Measurements from ENCODE around the gene CDH4. TPM values are rescaled to one million over a fixed set of nuclear protein-coding genes. Genes with fewer than 3 reads are reported as not detected.

Gene CDH4
- total RNA-seq, 1 experiment from 2014 or later, result not detected

GRCh38 chr20:61434341-61434781, 182.3 kb downstream of the CDH4 start:
- no peak overlapping the region for H2AFZ ChIP-seq (ENCODE audit: low read length)
- no peak overlapping the region for H3K27ac ChIP-seq (ENCODE audit: low read length)
- no peak overlapping the region for H3K4me2 ChIP-seq (ENCODE audit: low read depth, low read length, poor library complexity, severe bottlenecking)
- no peaks in the 10 kb centered on the region for H3K9me3 ChIP-seq (ENCODE audit: low read length)
- no peaks in the 10 kb centered on the region for H3K27me3 ChIP-seq (ENCODE audit: low read length)
- H4K20me1 ChIP-seq (ENCODE audit: insufficient read depth, low read depth, low read length), result no peaks in the 10 kb centered on the region
- no peaks in the 10 kb centered on the region for H3K79me2 ChIP-seq (ENCODE audit: low read length)
- no peak overlapping the region for H3K4me3 ChIP-seq (ENCODE audit: low read length)
- H3K36me3 ChIP-seq (ENCODE audit: insufficient read depth, low read length), result no peaks in the 10 kb centered on the region
- H3K9ac ChIP-seq (ENCODE audit: low read length), result no peak overlapping the region
- H3K9me2 ChIP-seq (replicated peaks; ENCODE audit: insufficient read depth, low read length), result no peaks in the 10 kb centered on the region
- DNase-seq, result no peak
- H3K4me1 ChIP-seq (ENCODE audit: low read length), result no peaks in the 10 kb centered on the region

- H2AFZ ChIP-seq (ENCODE audit: low read length), result no peak overlapping the region
- H3K9ac ChIP-seq (ENCODE audit: low read length), result no peak overlapping the region
- no peaks in the 10 kb centered on the region for H4K20me1 ChIP-seq (ENCODE audit: insufficient read depth, low read depth, low read length)
- H3K79me2 ChIP-seq (ENCODE audit: low read length), result no peaks in the 10 kb centered on the region
- no peaks in the 10 kb centered on the region for H3K9me3 ChIP-seq (ENCODE audit: low read length)
- no peak overlapping the region for H3K4me2 ChIP-seq (ENCODE audit: low read depth, low read length, poor library complexity, severe bottlenecking)
- H3K4me3 ChIP-seq (ENCODE audit: low read length), result no peak overlapping the region
- no peaks in the 10 kb centered on the region for H3K9me2 ChIP-seq (replicated peaks; ENCODE audit: insufficient read depth, low read length)
- H3K27ac ChIP-seq (ENCODE audit: low read length), result no peak overlapping the region
- no peaks in the 10 kb centered on the region for H3K27me3 ChIP-seq (ENCODE audit: low read length)
- DNase-seq, result no peak
- no peaks in the 10 kb centered on the region for H3K36me3 ChIP-seq (ENCODE audit: insufficient read depth, low read length)
- H3K4me1 ChIP-seq (ENCODE audit: low read length), result no peaks in the 10 kb centered on the region
Observed at GRCh38 chr20:61435184-61435822, 183.2 kb downstream of the CDH4 start.

- no peak overlapping the region for H3K9ac ChIP-seq (ENCODE audit: low read length)
- H3K4me1 ChIP-seq (ENCODE audit: low read length), result no peaks in the 10 kb centered on the region
- no peaks in the 10 kb centered on the region for H4K20me1 ChIP-seq (ENCODE audit: insufficient read depth, low read depth, low read length)
- H3K36me3 ChIP-seq (ENCODE audit: insufficient read depth, low read length), result no peaks in the 10 kb centered on the region
- no peak overlapping the region for H3K4me3 ChIP-seq (ENCODE audit: low read length)
- no peaks in the 10 kb centered on the region for H3K79me2 ChIP-seq (ENCODE audit: low read length)
- no peaks in the 10 kb centered on the region for H3K9me3 ChIP-seq (ENCODE audit: low read length)
- H3K27me3 ChIP-seq (ENCODE audit: low read length), result no peaks in the 10 kb centered on the region
- no peak for DNase-seq
- H3K4me2 ChIP-seq (ENCODE audit: low read depth, low read length, poor library complexity, severe bottlenecking), result no peak overlapping the region
- no peak overlapping the region for H2AFZ ChIP-seq (ENCODE audit: low read length)
- no peaks in the 10 kb centered on the region for H3K9me2 ChIP-seq (replicated peaks; ENCODE audit: insufficient read depth, low read length)
- H3K27ac ChIP-seq (ENCODE audit: low read length), result no peak overlapping the region
Observed at GRCh38 chr20:61435823-61436220, 183.8 kb downstream of the CDH4 start.

- Histone ChIP-seq H3K9me2 (replicated peaks; ENCODE audit: insufficient read depth, low read length) (no peaks in the 10 kb centered on the region), H3K27me3 (ENCODE audit: low read length) (no peaks in the 10 kb centered on the region), H2AFZ (ENCODE audit: low read length) (no peak overlapping the region), H3K9ac (ENCODE audit: low read length) (no peak overlapping the region), H3K27ac (ENCODE audit: low read length) (no peak overlapping the region), H3K36me3 (ENCODE audit: insufficient read depth, low read length) (no peaks in the 10 kb centered on the region), H3K4me2 (ENCODE audit: low read depth, low read length, poor library complexity, severe bottlenecking) (no peak overlapping the region), H3K4me3 (ENCODE audit: low read length) (no peak overlapping the region), H3K79me2 (ENCODE audit: low read length) (no peaks in the 10 kb centered on the region), H4K20me1 (ENCODE audit: insufficient read depth, low read depth, low read length) (no peaks in the 10 kb centered on the region), H3K4me1 (ENCODE audit: low read length) (no peaks in the 10 kb centered on the region), H3K9me3 (ENCODE audit: low read length) (no peaks in the 10 kb centered on the region)
- no peak for DNase-seq
Observed at GRCh38 chr20:61436283-61436666, 184.2 kb downstream of the CDH4 start.

- H3K79me2 ChIP-seq (ENCODE audit: low read length), result no peaks in the 10 kb centered on the region
- no peaks in the 10 kb centered on the region for H3K4me1 ChIP-seq (ENCODE audit: low read length)
- no peak overlapping the region for H3K4me3 ChIP-seq (ENCODE audit: low read length)
- no peak overlapping the region for H3K4me2 ChIP-seq (ENCODE audit: low read depth, low read length, poor library complexity, severe bottlenecking)
- H3K27ac ChIP-seq (ENCODE audit: low read length), result no peak overlapping the region
- H4K20me1 ChIP-seq (ENCODE audit: insufficient read depth, low read depth, low read length), result no peaks in the 10 kb centered on the region
- no peaks in the 10 kb centered on the region for H3K9me2 ChIP-seq (replicated peaks; ENCODE audit: insufficient read depth, low read length)
- H3K9me3 ChIP-seq (ENCODE audit: low read length), result no peaks in the 10 kb centered on the region
- DNase-seq, result no peak
- no peaks in the 10 kb centered on the region for H3K27me3 ChIP-seq (ENCODE audit: low read length)
- no peaks in the 10 kb centered on the region for H3K36me3 ChIP-seq (ENCODE audit: insufficient read depth, low read length)
- no peak overlapping the region for H2AFZ ChIP-seq (ENCODE audit: low read length)
- no peak overlapping the region for H3K9ac ChIP-seq (ENCODE audit: low read length)
Observed at GRCh38 chr20:61436667-61437279, 184.7 kb downstream of the CDH4 start.

GRCh38 chr20:61437280-61438206, 185.5 kb downstream of the CDH4 start:
- DNase-seq, result no peak
- Histone ChIP-seq H3K36me3 (ENCODE audit: insufficient read depth, low read length) (no peaks in the 10 kb centered on the region), H3K4me1 (ENCODE audit: low read length) (no peaks in the 10 kb centered on the region), H3K27me3 (ENCODE audit: low read length) (no peaks in the 10 kb centered on the region), H3K9me3 (ENCODE audit: low read length) (no peaks in the 10 kb centered on the region), H3K9ac (ENCODE audit: low read length) (no peak overlapping the region), H3K27ac (ENCODE audit: low read length) (no peak overlapping the region), H3K79me2 (ENCODE audit: low read length) (no peaks in the 10 kb centered on the region), H2AFZ (ENCODE audit: low read length) (no peak overlapping the region), H4K20me1 (ENCODE audit: insufficient read depth, low read depth, low read length) (no peaks in the 10 kb centered on the region), H3K4me3 (ENCODE audit: low read length) (no peak overlapping the region), H3K9me2 (replicated peaks; ENCODE audit: insufficient read depth, low read length) (no peaks in the 10 kb centered on the region), H3K4me2 (ENCODE audit: low read depth, low read length, poor library complexity, severe bottlenecking) (no peak overlapping the region)

- no peaks in the 10 kb centered on the region for H3K27me3 ChIP-seq (ENCODE audit: low read length)
Observed at GRCh38 chr20:61438285-61438684, 186.2 kb downstream of the CDH4 start.

GRCh38 chr20:61439251-61439650, 187.2 kb downstream of the CDH4 start:
- no peak for DNase-seq
- 0 out of 2 replicates have a peak, but pooled peaks cover 3% of the 10 kb centered on the region for H4K20me1 ChIP-seq (ENCODE audit: insufficient read depth, low read depth, low read length)
- H3K9me3 ChIP-seq (ENCODE audit: low read length), result no peaks in the 10 kb centered on the region
- H3K36me3 ChIP-seq (ENCODE audit: insufficient read depth, low read length), result no peaks in the 10 kb centered on the region
- no peaks in the 10 kb centered on the region for H3K79me2 ChIP-seq (ENCODE audit: low read length)
- no peak overlapping the region for H3K4me2 ChIP-seq (ENCODE audit: low read depth, low read length, poor library complexity, severe bottlenecking)
- H3K9me2 ChIP-seq (replicated peaks; ENCODE audit: insufficient read depth, low read length), result no peaks in the 10 kb centered on the region
- H3K9ac ChIP-seq (ENCODE audit: low read length), result no peak overlapping the region
- H3K4me1 ChIP-seq (ENCODE audit: low read length), result no peaks in the 10 kb centered on the region
- H3K4me3 ChIP-seq (ENCODE audit: low read length), result no peak overlapping the region
- no peaks in the 10 kb centered on the region for H3K27me3 ChIP-seq (ENCODE audit: low read length)
- H3K27ac ChIP-seq (ENCODE audit: low read length), result no peak overlapping the region
- no peak overlapping the region for H2AFZ ChIP-seq (ENCODE audit: low read length)

More at GRCh38 chr20:61438285-61438684, 186.2 kb downstream of the CDH4 start:
- H3K36me3 ChIP-seq (ENCODE audit: insufficient read depth, low read length), result no peaks in the 10 kb centered on the region
- no peaks in the 10 kb centered on the region for H3K79me2 ChIP-seq (ENCODE audit: low read length)
- no peaks in the 10 kb centered on the region for H3K9me3 ChIP-seq (ENCODE audit: low read length)
- H3K9ac ChIP-seq (ENCODE audit: low read length), result no peak overlapping the region
- no peak overlapping the region for H2AFZ ChIP-seq (ENCODE audit: low read length)
- H3K4me2 ChIP-seq (ENCODE audit: low read depth, low read length, poor library complexity, severe bottlenecking), result no peak overlapping the region
- H3K4me3 ChIP-seq (ENCODE audit: low read length), result no peak overlapping the region
- H3K9me2 ChIP-seq (replicated peaks; ENCODE audit: insufficient read depth, low read length), result no peaks in the 10 kb centered on the region
- DNase-seq, result no peak
- 0 out of 2 replicates have a peak, but pooled peaks cover 3% of the 10 kb centered on the region for H4K20me1 ChIP-seq (ENCODE audit: insufficient read depth, low read depth, low read length)
- no peak overlapping the region for H3K27ac ChIP-seq (ENCODE audit: low read length)
- H3K4me1 ChIP-seq (ENCODE audit: low read length), result no peaks in the 10 kb centered on the region

All from Karpas-422 (cell line).